ENCODE measurements around the gene CEP85.
A peak's percentile ranks its signal among the peaks of the same experiment; 100 is the strongest.

The CEP85 gene, protein sequence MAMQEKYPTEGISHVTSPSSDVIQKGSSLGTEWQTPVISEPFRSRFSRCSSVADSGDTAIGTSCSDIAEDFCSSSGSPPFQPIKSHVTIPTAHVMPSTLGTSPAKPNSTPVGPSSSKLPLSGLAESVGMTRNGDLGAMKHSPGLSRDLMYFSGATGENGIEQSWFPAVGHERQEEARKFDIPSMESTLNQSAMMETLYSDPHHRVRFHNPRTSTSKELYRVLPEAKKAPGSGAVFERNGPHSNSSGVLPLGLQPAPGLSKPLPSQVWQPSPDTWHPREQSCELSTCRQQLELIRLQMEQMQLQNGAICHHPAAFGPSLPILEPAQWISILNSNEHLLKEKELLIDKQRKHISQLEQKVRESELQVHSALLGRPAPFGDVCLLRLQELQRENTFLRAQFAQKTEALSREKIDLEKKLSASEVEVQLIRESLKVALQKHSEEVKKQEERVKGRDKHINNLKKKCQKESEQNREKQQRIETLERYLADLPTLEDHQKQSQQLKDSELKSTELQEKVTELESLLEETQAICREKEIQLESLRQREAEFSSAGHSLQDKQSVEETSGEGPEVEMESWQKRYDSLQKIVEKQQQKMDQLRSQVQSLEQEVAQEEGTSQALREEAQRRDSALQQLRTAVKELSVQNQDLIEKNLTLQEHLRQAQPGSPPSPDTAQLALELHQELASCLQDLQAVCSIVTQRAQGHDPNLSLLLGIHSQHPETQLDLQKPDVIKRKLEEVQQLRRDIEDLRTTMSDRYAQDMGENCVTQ

DNA sequence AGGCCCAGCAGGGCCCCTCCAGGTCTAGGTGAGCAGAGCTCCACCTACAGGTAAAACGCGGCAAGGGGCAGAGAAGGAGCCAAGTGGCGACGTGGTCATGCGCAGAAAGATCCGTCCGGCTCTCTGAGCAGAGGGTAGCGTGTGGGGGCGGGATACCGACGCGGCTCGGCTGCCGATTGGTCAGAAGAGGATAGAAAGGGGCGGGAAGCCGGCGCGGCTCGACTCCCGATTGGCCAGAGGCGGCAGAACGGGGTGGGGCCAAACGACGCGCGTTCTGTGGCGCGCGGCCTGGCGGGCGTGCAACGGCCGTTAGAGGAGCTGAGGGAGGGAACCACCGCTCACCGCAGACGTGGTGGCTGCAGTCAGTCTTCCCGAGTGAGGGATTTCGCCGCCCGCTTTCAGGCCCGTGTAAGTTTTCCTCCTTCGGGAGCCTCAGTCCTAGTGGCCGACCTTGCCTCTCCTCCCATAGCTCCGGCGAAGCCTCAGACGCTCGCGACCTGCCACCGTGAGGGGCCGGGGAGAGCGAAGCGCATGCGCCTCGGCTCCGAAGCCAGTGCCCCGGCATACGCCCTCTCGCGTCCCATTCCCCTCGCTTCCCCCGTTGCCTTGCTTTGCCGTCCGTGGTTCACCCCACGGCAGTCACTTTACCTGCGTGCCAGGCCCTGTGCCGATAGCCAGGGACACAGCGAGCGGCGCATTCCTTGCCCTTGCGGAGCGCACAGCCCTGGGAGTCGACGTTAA, at the start of gene CEP85:
CEP85 (plus strand) TSS at position 298 of the 741 bp plus-strand sequence. CDS start 5,584 bp downstream, outside the sequence.
- peak; percentile 78 for FAIRE-seq

DNA sequence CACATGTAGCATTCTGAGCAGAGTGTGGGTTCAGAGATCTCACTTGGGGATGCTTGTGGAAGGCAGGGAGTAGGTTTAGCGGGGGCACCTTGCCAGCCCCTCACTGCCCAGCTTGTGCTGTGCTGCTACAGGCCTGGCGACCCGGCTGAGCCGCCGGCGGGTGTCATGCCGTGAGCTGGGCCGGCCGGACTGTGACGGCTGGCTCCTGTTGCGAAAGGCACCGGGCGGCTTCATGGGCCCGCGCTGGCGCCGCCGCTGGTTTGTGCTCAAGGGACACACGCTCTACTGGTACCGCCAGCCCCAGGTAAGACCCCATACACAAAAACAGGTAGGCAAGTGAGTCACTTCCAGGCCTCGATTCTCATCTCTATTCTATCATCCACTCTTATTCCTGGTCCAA, 49.1 kb upstream of the CEP85 start:
- FAIRE-seq, result no peak

DNA sequence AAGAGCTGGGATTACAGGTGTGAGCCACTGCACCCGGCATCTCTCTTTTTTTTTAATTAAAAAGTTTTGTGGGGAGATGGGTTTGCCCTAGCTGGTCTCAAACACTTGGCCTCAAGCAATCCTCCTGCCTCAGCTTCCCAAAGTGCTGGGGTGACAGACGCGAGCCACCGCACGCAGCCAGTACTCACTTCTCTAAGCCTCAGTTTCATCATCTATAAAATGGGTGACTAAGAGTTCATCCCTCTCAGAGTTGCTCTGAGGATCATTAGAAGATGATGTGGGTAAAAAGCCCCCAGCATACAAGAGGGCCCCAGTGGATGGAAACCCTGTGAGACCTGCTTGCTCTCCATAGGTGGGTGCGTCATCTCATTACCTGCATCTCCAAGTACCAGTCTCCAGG, 46.1 kb upstream of the CEP85 start:
- no peak for FAIRE-seq

DNA sequence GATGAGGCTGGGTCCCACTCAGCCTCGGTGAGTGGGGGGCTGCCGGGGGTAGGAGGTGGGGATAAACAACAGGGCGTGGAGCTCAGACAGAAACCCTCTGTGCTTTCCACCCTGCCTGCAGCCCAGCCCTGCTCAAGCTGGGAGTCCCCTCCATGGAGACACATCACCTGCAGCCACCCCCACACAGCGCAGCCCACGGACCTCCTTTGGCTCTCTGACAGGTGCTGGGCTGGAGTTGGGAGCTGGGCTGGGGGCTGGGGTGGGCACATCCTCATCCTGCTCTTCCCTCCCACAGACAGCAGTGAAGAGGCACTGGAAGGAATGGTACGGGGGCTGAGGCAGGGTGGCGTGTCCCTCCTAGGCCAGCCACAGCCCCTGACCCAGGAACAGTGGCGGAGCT, 45.5 kb upstream of the CEP85 start:
- FAIRE-seq, result no peak

DNA sequence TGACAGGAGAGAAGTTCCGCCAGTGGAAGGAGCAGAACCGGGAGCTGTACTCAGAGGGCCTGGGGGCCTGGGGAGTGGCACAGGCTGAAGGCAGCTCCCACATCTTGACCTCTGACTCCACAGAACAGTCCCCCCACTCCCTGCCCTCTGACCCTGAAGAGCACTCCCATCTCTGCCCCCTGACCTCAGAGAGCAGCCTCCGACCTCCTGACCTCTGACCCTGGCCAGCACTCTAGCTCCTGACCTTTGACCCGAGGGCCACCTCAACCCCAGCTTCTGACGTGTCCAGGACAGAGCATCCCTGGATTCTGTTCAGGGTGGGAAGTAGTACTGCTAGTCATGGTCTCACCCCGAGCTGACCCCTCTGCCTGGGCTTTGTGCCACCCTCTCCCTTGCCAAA, 44.7 kb upstream of the CEP85 start:
- no peak for FAIRE-seq

DNA sequence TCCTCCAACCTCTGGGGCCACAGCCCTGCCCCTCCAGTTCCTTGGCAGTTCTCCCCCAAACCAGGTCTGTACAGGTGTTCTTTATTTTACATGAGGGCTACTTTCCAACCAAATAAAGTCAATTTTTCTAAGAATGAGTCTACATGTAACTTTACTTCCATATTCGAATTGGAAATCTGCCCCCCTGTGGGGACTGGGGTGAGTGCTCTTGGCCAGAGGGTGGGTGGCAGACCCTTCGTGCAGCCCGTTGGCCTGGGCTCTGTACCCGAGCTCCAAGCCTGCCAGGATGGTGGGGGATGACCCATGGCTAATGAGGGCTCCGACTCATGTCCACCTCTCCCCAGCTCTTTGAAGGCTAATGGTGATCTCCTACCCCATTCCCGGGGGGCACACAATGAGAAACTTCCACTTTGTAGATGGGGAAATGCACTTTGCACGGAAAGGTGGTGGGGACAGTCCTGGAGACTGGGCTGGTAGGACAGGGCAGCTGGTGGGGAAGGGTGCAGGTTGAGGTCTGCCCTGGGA, 44.2 kb upstream of the CEP85 start:
- no peak for FAIRE-seq

DNA sequence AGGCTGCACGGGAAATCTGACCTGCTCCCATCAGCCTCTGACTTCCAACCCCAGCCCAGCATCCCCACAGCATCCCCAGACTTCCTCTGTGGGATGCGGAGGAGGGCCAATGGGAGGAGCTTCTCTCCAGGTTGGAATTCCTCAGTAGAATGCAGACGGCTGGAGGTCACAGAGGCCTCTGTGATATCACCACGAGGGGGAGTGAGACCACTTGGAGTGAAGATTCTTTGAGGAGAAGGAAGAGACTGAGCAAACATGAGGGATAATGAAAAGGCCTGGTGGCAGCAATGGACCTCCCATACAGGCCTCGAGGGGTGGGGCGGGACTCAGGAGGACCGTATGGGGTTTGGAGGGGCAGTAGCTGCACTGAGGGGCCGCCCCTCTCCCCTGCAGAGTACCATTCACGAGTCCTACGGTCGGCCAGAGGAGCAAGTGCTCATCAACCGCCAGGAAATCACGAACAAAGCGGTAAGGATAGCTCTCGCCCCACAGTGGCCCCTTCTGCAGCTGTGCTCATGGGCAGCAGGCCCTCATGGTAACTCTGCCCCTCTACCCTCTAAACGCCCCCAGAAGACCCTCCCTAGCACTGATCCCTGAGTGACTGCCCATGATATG, 43.5 kb upstream of the CEP85 start, which contains the start of gene CATSPER4:
CATSPER4 (plus strand) TSS at position 230 of the 615 bp plus-strand sequence; CDS start at position 256, 26 bp downstream.
- no peak for FAIRE-seq

DNA sequence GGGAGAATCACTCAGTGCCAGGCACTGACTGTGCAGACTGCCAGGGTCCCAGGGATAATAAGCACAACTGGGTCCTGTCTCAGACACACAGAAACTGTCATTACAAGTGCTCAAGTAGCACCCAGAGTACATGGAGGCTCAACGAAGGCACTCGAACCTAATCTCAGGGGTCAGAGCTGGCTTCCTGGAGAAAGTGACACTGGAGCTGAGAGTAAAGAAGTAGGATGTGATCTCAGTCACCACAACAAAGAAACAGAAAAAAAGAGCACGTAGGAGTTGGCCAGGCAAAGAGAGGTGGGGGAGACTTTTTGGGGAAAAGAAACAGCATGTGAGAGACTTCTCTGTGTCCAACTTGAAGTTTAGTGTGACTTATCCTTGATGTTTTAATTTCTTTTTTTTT, 42.3 kb upstream of the CEP85 start:
- FAIRE-seq, result no peak

DNA sequence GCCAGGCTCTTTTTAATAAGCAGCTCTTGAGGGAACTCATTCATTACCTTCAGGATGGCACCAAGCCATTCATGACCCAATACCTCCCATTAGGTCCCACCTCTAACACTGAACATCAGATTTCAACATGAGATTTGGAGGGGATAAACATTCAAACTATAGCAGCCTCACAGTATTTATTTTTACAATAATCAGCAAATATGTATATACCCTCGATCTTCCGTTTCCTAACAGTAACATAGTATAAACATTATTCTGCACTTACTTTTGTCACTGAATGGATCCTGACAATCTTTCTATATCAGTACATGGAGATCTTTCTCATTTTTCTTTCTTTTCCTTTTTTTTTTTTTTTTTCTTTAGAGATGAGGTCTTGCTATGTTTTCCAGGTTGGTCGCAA, 38.2 kb upstream of the CEP85 start:
- no peak for FAIRE-seq

DNA sequence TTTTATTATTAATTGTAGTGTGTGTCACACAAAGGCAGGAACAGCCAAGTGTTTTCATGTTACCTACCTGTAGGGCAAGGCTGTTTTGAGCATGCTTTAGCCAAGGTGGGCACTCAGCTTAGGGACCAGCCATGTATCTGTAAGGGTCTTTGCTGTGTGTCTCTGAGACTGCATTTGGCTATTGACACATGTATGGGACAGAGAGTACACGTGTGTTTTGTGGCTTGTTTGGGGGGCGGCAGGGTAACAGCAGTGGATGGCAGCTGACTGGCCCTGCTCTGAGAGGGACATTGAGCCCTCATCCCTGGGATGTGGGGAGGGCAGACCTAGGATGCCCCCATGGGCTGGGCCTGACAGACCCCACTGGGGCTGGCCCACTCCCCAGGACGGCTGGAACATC, 36.7 kb upstream of the CEP85 start:
- FAIRE-seq, result no peak

DNA sequence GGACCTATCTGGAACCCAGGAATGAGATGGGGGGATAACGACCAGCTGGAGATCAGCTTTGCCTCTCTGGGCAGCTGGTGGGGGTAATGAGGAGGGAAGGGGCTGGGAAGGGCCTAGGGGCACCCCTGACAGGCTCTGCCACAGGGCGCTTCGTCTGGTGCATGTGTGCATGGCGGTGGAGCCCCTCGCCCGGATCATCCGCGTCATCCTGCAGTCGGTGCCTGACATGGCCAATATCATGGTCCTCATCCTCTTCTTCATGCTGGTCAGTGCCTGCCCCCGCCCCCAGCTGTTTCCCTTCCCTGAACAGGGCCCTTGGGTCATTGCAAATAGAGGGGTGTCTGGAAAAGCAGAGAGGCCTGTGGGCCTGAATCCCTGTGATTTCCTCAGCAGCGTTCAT, 36.2 kb upstream of the CEP85 start:
- FAIRE-seq, result no peak

DNA sequence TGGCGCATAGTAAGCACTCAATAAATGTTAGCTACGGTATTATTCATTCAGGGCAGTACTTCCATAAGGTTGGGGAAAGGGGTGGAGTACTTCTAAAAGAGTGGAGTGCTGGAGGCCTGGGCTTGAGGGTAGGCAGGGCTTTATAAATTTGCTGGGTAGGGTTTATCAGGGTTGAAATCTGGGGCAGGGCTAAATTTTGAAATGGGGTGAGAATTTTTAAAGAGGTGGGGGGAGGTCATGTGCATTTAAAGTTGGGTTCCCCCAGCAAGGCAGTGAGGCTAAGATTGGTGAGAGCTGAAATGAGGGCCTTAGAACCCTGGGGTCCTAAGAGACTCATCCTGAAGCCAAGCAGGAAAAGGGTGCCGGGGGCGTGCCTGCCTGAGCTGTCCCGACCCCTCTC, 33.6 kb upstream of the CEP85 start:
- FAIRE-seq, result no peak

DNA sequence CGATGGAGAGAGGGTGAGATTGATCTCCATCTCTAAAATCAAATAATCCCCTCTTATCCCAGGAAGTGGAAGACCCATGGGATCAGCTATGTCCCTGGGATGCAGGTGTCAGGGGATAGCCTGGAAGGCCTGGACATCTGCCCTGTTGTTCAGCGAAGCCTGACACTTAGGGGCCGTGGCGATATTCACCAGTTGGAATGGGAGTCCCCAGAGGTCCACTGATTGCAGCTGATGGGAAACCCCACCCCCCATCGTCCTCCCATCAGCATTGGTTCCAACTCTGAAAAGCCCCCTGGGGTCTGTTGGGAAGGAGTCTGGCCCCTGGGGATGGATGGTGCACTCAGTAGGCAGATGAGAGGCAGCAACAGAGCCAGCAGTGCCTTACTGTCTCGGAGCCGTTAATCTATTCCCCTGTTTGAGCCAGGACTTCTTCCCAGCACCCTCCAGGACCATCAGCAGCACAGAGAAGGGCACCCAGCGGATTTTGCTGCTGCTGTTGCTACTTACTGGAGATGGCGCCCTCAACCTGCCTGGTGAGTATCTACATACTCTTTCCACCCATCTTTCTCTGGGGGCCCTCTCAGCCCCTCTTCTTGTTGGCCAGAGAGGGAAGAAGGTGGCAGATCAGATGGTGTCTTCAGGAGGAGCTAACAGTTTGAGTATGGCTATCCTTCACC, 30.2 kb upstream of the CEP85 start:
- no peak for FAIRE-seq

DNA sequence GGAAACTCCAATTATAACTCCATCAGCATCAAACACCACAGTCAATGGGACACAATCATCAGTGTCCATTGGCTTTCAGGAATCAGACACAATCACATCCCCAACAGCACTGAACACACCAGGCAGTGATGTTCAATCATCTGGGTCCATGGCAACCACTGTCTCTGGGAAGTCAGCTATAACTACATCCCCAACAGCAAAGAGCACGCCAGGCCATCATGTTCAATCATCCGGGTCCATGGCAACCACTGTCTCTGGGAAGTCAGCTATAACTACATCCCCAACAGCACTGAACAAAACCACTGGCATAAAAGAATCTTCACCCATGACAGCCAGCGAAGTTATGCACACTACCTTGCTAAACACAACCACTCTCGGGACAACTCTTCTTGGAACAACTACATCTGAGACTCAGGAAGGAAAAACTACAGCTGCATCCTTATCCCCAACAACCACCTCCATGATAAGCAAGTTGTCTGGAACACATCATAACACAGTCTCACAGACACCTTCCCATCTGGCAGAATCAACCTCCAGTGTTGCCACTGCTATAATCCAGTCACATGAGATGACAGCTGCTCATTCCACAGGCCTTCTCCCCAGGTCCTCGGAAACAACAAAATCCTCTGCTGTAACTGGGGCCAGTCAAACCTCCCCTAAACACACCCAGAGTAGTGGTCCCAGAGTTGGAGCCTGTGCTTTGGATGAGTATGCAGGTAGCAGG, 23.7 kb upstream of the CEP85 start:
- peak; percentile 49 for FAIRE-seq

DNA sequence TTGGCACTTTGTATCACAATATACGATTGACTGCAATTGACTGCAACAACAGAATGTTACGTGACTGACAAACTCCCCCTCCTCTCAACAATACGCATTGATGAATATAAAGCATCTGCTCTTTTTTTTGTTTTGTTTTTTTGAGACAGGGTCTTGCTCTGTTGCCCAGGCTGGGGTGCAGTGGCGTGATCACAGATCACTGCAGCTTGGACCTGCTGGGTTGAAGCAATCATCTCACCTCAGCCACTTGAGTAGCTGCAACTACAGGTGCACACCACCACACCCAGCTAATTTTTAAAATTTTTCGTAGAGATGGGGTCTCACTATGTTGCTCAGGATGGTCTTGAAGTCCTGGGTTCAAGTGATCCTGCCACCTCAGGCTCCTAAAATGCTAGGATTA, 21.3 kb upstream of the CEP85 start:
- FAIRE-seq, result no peak

DNA sequence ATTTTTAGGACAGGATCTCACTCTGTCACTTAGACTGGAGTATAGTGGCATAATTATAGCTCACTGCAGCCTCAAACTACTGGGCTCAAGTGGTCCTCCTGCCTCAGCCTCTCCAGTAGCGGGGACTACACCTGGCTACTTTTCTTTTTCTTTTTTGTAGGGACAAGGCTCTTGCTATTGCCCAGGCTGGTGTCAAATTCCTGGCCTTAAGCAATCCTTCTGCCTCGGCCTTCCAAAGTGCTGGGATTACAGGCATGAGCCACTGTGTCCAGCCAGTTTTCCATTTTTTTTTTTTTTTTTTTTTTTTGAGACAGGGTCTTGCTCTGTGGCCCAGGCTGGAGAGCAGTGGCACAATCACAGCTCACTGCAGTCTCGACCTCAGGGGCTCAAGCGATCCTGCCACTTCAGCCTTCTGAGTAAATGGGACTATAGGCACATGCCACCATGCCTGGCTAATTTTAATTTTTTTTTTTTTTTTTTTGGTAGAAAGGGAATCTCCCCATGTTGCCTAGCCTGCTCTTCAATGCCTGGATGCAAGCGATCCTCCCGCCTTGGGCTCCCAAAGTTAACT, 20.6 kb upstream of the CEP85 start:
- FAIRE-seq, result no peak

DNA sequence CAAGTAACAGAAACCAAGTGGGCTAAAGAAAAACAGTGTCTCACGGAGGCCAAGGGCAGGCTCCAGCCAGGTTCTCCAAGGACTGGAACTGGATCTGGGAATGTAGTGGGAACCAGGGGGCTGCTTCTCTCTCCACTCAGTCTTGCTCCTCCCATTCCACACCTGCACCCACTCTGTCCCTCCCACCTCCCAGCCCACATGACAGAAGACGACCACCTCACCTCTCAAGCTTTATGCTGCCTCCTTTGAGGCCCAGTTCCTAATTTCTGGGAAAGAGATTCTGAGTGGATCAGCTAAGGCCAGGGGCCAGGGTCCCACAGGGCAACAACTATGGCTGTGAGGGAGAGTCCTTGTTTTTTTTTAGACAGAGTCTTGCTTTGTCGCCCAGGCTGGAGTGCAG, 18.8 kb upstream of the CEP85 start:
- no peak for FAIRE-seq

DNA sequence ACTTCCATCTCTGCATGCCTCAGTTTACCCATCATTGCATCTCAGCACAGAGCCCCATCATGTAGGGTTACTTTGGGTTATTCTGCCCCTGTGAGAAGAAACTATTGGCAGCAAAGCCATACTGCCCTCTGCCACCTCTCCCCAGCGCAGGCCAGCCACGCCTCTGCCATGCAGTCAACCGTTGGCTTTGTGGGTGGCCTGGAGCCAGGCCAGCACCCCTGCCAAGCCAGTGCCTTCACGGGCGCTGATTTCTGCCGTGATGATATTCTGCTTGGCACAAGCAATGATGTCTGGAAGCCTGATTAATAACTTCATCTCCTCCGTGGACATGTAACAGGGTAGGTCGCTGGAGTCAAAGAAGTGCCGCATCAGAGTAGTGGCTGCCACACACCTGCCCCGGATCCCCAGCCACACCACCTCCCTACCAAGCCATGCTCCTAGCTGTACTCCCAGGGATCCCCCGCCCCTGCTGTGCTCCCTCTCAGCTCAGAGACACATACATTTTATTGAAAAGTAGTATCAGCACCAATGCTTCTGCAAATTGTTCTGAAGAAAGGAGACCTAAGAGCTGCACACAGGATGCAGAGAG, 15.0 kb upstream of the CEP85 start:
- no peak for FAIRE-seq

DNA sequence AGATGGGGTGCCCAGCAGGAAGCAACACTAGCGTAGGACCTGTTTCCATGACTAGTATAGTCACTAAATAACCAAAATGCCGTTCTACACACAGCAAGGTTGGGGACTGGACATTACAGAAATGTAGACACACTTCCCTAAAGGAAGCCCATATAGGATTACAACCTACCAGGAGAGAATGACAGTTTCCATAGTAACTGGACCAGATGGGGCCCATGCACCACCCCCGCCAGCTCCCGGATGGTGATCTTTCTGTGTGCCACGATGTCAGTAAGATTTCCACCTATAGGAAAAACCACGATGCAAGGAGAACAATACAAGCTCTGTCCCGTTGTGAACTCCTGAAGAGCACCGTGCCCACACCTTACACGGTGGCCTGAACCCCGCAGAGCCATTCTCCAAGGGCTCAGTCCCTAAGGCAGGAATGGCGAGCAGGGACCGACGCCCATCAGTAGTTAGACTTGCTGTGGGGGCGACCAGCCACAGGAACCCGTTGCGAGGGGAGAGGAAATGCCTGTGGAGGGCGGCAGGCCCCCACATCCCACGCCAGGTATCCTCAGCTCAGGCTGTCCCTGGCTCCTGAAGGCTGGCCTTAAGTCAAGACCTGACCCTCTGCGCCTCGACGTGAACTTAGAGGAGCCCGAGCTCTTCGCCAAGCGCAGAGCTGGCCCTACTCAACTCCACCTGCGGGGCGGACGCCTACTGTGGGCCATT, 13.6 kb upstream of the CEP85 start:
- FAIRE-seq, result no peak

DNA sequence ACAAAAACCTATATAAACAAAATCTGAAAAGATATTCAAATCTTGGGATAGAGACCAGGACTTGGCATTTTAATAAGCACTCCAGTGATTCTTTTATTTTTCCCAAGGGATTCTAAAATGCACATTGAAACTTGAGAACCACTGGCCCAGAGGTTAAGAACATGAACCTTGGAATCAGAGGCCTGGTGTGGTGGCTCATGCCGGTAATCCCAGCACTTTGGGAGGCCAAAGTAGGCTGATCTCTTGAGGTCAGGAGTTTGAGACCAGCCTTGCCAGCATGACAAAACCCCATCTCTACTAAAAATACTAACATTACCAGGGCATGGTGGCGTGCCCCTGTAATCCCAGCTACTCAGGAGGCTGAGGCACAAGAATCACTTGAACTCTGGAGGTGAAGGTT, 12.9 kb upstream of the CEP85 start:
- FAIRE-seq, result no peak

Data from islet of Langerhans (tissue), 1 donor.